ENCODE measurements around the gene DGAT2L6. TPM values are rescaled to one million over a fixed set of nuclear protein-coding genes. Genes with fewer than 3 reads are reported as not detected.

The DGAT2L6 gene, protein sequence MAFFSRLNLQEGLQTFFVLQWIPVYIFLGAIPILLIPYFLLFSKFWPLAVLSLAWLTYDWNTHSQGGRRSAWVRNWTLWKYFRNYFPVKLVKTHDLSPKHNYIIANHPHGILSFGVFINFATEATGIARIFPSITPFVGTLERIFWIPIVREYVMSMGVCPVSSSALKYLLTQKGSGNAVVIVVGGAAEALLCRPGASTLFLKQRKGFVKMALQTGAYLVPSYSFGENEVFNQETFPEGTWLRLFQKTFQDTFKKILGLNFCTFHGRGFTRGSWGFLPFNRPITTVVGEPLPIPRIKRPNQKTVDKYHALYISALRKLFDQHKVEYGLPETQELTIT
- not detected in 2 replicates for total RNA-seq (2013; cell fraction: nucleolus; rRNA removed)
- total RNA-seq (2014; rRNA removed), result 0.34 and 0.49 TPM in 2 replicates
- 0.23 and 0.31 TPM in 2 replicates for total RNA-seq (2014; rRNA removed; fragmentation: Illumina TruSeq; extraction: Trizol)
- total RNA-seq (2021), result 0.16 TPM in 1 of 2 replicates, not detected in the other
- not detected for polyA plus RNA-seq (2011; ENCODE audit: low read depth)
- 0.58 and 1.2 TPM in 2 replicates for polyA plus RNA-seq (2011; rRNA removed)
- 0.52 and 0.77 TPM in 2 replicates for polyA plus RNA-seq (2011; cell fraction: cytosol; rRNA removed)
- 0.59 and 0.76 TPM in 2 replicates for polyA plus RNA-seq (2011; cell fraction: nucleus; rRNA removed)
- 0.08 TPM in 1 of 2 replicates, not detected in the other for polyA plus RNA-seq (2012)
- polyA plus RNA-seq (2014; fragmentation: Illumina TruSeq; extraction: Trizol), result 0.43 and 0.68 TPM in 2 replicates
- polyA plus RNA-seq (2014; fragmentation: Nextera tagmentation; extraction: Ambion mirVana), result under 1 TPM; 0.11 to 0.23 TPM
- 0.08 and 0.43 TPM in 2 replicates for polyA plus RNA-seq (2014; rRNA removed)
- not detected for polyA plus RNA-seq (2016; fragmentation: Nextera tagmentation; extraction: Ambion mirVana)
- 0.10 and 0.22 TPM in 2 replicates for polyA minus RNA-seq (2011; rRNA and poly(A)+ RNA removed)
- not detected in 2 replicates for polyA minus RNA-seq (2011; cell fraction: cytosol; rRNA and poly(A)+ RNA removed)
- 0.12 TPM in 1 of 2 replicates, not detected in the other for polyA minus RNA-seq (2011; cell fraction: nucleus; rRNA and poly(A)+ RNA removed)
- Bru-seq, nascent RNA, result percentile 27 among the genes with signal in this experiment
- percentile 32 among the genes with signal in this experiment for BruChase-seq, experiment 1, labeled RNA remaining after a 6-hour chase
- percentile 27 among the genes with signal in this experiment for BruChase-seq, experiment 2, labeled RNA remaining after a 2-hour chase
- long read RNA-seq, experiment 1, partial matches to known transcripts, result 0 of 3 reads
- long read RNA-seq, experiment 1, other reads (novel, unspliced or antisense), result 1 of 3 reads
- long read RNA-seq, experiment 2, partial matches to known transcripts, result 0 of 3 reads
- long read RNA-seq, experiment 2, other reads (novel, unspliced or antisense), result 1 of 3 reads

DNA sequence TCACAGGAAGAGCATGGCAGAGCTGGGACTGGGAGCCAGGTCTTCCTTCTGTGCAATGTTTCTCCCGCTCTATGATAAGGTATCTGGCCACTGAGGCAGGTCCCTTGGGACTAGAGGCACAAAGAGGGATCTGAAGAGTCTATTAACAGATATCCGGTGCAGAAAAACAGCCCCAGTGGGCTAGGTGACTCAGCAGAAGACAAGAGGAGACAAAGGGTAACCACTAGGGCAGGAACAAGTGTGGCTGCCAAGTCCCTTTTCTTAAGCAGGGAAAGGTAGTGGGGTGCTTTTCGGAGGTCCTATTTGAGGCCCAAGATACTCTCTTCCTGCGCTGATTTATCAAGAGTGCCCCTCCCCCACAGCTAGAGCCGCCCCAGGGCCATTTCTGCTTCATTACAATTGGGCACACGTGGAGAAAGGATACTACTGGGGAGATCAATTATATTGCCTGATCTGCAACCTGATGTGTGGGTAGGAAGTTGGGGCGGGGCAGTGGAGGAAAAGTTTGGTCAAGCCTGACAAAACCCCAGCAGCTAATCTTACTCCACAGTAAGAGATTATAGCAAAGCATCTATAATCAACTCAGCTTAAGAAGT lies at the start of gene DGAT2L6:
Gene DGAT2L6 (plus strand): TSS at position 546 of the 596 bp plus-strand sequence. CDS start 100 bp downstream, outside the sequence.
- no peaks in the 10 kb centered on the region for H3K27me3 ChIP-seq (replicated peaks in 1 of 2; ENCODE audit: control insufficient read depth in 2 of 2, insufficient read depth in 2 of 2, low read length in 1 of 2)
- H3K4me1 ChIP-seq (ENCODE audit: control insufficient read depth, insufficient read depth, low read length), result peaks cover 18% of the 10 kb centered on the region
- ATAC-seq, result peak; percentile 80
- no peaks in the 10 kb centered on the region for H4K20me1 ChIP-seq (ENCODE audit: control insufficient read depth, insufficient read depth)
- RAD21 ChIA-PET (ENCODE audit: unreplicated experiment), result interaction anchor here (2.0 kb wide), 1 partner anchor 43 kb away, joined by 11 read pairs; the partner anchor contains the start of gene IGBP1
- no peak for FAIRE-seq
- no peaks in the 10 kb centered on the region for H3K36me3 ChIP-seq (ENCODE audit: control insufficient read depth in 2 of 2, insufficient read depth in 2 of 2, low read length in 1 of 2)
- POLR2A ChIA-PET, result no interaction called here
- intact Hi-C loops (cut with micrococcal nuclease; ENCODE audit: unreplicated experiment) (loop anchor here (2.0 kb wide), 1 partner anchor 44 kb away; the partner anchor contains the start of gene IGBP1), in situ Hi-C loops (cut with MboI) (no loop called here)
- no peak within 1 kb of the TSS for H3K9ac ChIP-seq (ENCODE audit: control insufficient read depth, insufficient read depth, low read length)
- H3K4me2 ChIP-seq (ENCODE audit: control insufficient read depth, insufficient read depth), result peak within 1 kb of the TSS; percentile 19; the same call in 1 of the 2 replicates
- H2AFZ ChIP-seq (ENCODE audit: control insufficient read depth, low read depth, low read length), result peak within 1 kb of the TSS; percentile 15
- H3K79me2 ChIP-seq (ENCODE audit: control insufficient read depth, insufficient read depth, low read length), result no peaks in the 10 kb centered on the region
- DNase-seq (ENCODE audit: low read depth, low spot score), result peak; percentile 53
- BruUV-seq (replicated peaks), result no TSS peak
- CTCF ChIA-PET, result interaction anchor here (0.6 to 2.1 kb wide), 4 partner anchors 36 to 257 kb away, joined by 3 to 12 read pairs (median 4); partner anchors contain the start of gene IGBP1
- peak within 1 kb of the TSS; percentile 59 for H3K27ac ChIP-seq (ENCODE audit: control insufficient read depth, insufficient read depth)
- SMC1A ChIA-PET (ENCODE audit: uncharacterized antibody, unreplicated experiment), result interaction anchor here (0.8 to 2.3 kb wide), 6 partner anchors 10 to 210 kb away, joined by 3 to 7 read pairs (median 4); partner anchors contain the start of gene IGBP1
- 4% methylated on average over 7 of the region's 7 CpGs for WGBS (ENCODE audit: insufficient coverage, insufficient replicate concordance, low lambda C conversion rate, missing lambda C conversion rate)
- H3K4me3 ChIP-seq, result no peak within 1 kb of the TSS
- no peaks in the 10 kb centered on the region; the same call in 2 of the 3 replicates for H3K9me3 ChIP-seq (replicated peaks; ENCODE audit: control insufficient read depth, insufficient read depth, low read length)
- TF ChIP-seq YY1 (IDR thresholded peaks at IDR 0.05; ENCODE audit: low read depth, low read length), result 0 out of 2 replicates have a peak, but pooled peaks have one; percentile 21
- TF ChIP-seq MEF2B (IDR thresholded peaks at IDR 0.05; ENCODE audit: partially characterized antibody, poor library complexity, severe bottlenecking), result peak; percentile 89
- TF ChIP-seq SRF (IDR thresholded peaks at IDR 0.05; ENCODE audit: low read depth in 2 of 2, low read length in 2 of 2), result no peak
- no peak for TF ChIP-seq ZBED1 (IDR thresholded peaks at IDR 0.05; ENCODE audit: borderline replicate concordance)
- TF ChIP-seq EP300 (IDR thresholded peaks at IDR 0.05; ENCODE audit: borderline replicate concordance in 1 of 2, control insufficient read depth in 1 of 2, low read depth in 2 of 2, low read length in 2 of 2), result peak in 1 of 2 experiments; percentile 1; a peak in 1 of 4 replicates
- peak; percentile 25 to 44; a peak in 2 of 4 replicates for TF ChIP-seq IKZF2 (IDR thresholded peaks at IDR 0.05)
- no peak for TF ChIP-seq TCF12 (IDR thresholded peaks at IDR 0.05; ENCODE audit: low read depth, low read length)
- TF ChIP-seq, protein P1, sequence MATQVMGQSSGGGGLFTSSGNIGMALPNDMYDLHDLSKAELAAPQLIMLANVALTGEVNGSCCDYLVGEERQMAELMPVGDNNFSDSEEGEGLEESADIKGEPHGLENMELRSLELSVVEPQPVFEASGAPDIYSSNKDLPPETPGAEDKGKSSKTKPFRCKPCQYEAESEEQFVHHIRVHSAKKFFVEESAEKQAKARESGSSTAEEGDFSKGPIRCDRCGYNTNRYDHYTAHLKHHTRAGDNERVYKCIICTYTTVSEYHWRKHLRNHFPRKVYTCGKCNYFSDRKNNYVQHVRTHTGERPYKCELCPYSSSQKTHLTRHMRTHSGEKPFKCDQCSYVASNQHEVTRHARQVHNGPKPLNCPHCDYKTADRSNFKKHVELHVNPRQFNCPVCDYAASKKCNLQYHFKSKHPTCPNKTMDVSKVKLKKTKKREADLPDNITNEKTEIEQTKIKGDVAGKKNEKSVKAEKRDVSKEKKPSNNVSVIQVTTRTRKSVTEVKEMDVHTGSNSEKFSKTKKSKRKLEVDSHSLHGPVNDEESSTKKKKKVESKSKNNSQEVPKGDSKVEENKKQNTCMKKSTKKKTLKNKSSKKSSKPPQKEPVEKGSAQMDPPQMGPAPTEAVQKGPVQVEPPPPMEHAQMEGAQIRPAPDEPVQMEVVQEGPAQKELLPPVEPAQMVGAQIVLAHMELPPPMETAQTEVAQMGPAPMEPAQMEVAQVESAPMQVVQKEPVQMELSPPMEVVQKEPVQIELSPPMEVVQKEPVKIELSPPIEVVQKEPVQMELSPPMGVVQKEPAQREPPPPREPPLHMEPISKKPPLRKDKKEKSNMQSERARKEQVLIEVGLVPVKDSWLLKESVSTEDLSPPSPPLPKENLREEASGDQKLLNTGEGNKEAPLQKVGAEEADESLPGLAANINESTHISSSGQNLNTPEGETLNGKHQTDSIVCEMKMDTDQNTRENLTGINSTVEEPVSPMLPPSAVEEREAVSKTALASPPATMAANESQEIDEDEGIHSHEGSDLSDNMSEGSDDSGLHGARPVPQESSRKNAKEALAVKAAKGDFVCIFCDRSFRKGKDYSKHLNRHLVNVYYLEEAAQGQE (IDR thresholded peaks at IDR 0.05; ENCODE audit: low read depth, low read length), result no peak

All from GM12878 (cell line).